ENCODE results near the gene ELAPOR1. TPM values are rescaled to one million over a fixed set of nuclear protein-coding genes. Genes with fewer than 3 reads are reported as not detected.
"Not testable (repeated sequence)": the region's sequence is repeated elsewhere in the genome, so short reads cannot be mapped to it uniquely, and the experiment has no call there.

ELAPOR1 gene
- polyA plus RNA-seq, 1 experiment = 2.3 TPM

GRCh38 chr1:109142260-109142659, 28.3 kb downstream of the ELAPOR1 start:
- ChIA-PET POLR2A (no interaction called here), CTCF (no interaction called here)
- no peak for DNase-seq (ENCODE audit: low read depth)
- H3K4me3 ChIP-seq (ENCODE audit: low read depth, low read length) = no peak overlapping the region
- H3K36me3 ChIP-seq (ENCODE audit: control insufficient read depth, insufficient read depth, low read length) = no peaks in the 10 kb centered on the region
- no peaks in the 10 kb centered on the region for H3K27me3 ChIP-seq (ENCODE audit: control insufficient read depth, insufficient read depth, low read length)
- TF ChIP-seq CTCF (IDR thresholded peaks at IDR 0.05; ENCODE audit: insufficient read depth, low read depth, low read length) = no peak

GRCh38 chr1:109142725-109143124, 28.8 kb downstream of the ELAPOR1 start:
- H3K4me3 ChIP-seq (ENCODE audit: low read depth, low read length); H3K27me3 ChIP-seq (ENCODE audit: control insufficient read depth, insufficient read depth, low read length); DNase-seq (ENCODE audit: low read depth); POLR2A ChIA-PET; CTCF ChIA-PET; H3K36me3 ChIP-seq (ENCODE audit: control insufficient read depth, insufficient read depth, low read length): not testable (repeated sequence)

- CTCF ChIA-PET = interaction anchor here (1.8 kb wide), 1 partner anchor 36 kb away, joined by 9 read pairs; a partner anchor contains a TSS
- POLR2A ChIA-PET = no interaction called here
- Histone ChIP-seq H3K27me3 (ENCODE audit: control insufficient read depth, insufficient read depth, low read length) (no peaks in the 10 kb centered on the region), H3K4me3 (ENCODE audit: low read depth, low read length) (no peak overlapping the region), H3K36me3 (ENCODE audit: control insufficient read depth, insufficient read depth, low read length) (no peaks in the 10 kb centered on the region)
- TF ChIP-seq CTCF (IDR thresholded peaks at IDR 0.05; ENCODE audit: insufficient read depth, low read depth, low read length) = no peak
- DNase-seq (ENCODE audit: low read depth) = no peak
Measured at GRCh38 chr1:109148987-109149561, 35.2 kb downstream of the ELAPOR1 start.

- no peak for DNase-seq (ENCODE audit: low read depth)
- ChIA-PET POLR2A (no interaction called here), CTCF (interaction anchor here (1.5 to 1.8 kb wide), 2 partner anchors 37 to 51 kb away, joined by 3 to 9 read pairs; a partner anchor contains a TSS)
- no peak for TF ChIP-seq CTCF (IDR thresholded peaks at IDR 0.05; ENCODE audit: insufficient read depth, low read depth, low read length)
- H3K27me3 ChIP-seq (ENCODE audit: control insufficient read depth, insufficient read depth, low read length) = no peaks in the 10 kb centered on the region
- H3K4me3 ChIP-seq (ENCODE audit: low read depth, low read length) = no peak overlapping the region
- H3K36me3 ChIP-seq (ENCODE audit: control insufficient read depth, insufficient read depth, low read length) = no peaks in the 10 kb centered on the region
Measured at GRCh38 chr1:109149874-109150601, 36.1 kb downstream of the ELAPOR1 start.

- DNase-seq (ENCODE audit: low read depth) = no peak
- Histone ChIP-seq H3K27me3 (ENCODE audit: control insufficient read depth, insufficient read depth, low read length) (no peaks in the 10 kb centered on the region), H3K36me3 (ENCODE audit: control insufficient read depth, insufficient read depth, low read length) (no peaks in the 10 kb centered on the region), H3K4me3 (ENCODE audit: low read depth, low read length) (no peak overlapping the region)
- ChIA-PET CTCF (interaction anchor here (1.0 to 1.5 kb wide), 2 partner anchors 9 to 50 kb away, joined by 3 to 4 read pairs; no protein-coding TSS in a partner anchor), POLR2A (no interaction called here)
- no peak for TF ChIP-seq CTCF (IDR thresholded peaks at IDR 0.05; ENCODE audit: insufficient read depth, low read depth, low read length)
Measured at GRCh38 chr1:109151146-109151990, 37.5 kb downstream of the ELAPOR1 start.

Data from BJ (cell line).